ENCODE data around the gene EEF2K. TPM values are rescaled to one million over a fixed set of nuclear protein-coding genes. Genes with fewer than 3 reads are reported as not detected.

The EEF2K gene
- total RNA-seq, 1 donor from 2014 or later, result 22.1 TPM

DNA sequence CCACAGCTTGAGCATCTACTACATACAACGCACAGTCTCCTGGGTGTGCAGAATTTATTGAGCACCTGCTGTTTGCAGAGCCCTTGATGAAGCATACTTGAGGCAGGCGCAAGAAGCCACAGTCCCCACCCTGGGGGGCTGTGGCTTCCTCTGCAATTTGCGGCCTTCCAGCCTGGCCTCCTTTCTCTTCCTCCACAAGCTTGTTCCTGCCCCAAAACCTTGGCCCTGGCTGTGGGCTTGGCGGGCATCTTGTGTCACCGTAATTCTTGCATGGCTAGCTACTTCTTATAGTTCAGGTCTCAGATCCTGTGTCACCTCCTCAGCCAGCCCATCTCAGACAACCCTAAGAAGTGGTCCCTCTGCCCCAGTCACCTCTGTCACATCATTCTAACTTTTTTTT is 47.2 kb downstream of the EEF2K start:
- no peak overlapping the region for H3K27ac Mint-ChIP-seq
- H3K4me3 Mint-ChIP-seq, result no peak overlapping the region
- TF ChIP-seq, protein P1, sequence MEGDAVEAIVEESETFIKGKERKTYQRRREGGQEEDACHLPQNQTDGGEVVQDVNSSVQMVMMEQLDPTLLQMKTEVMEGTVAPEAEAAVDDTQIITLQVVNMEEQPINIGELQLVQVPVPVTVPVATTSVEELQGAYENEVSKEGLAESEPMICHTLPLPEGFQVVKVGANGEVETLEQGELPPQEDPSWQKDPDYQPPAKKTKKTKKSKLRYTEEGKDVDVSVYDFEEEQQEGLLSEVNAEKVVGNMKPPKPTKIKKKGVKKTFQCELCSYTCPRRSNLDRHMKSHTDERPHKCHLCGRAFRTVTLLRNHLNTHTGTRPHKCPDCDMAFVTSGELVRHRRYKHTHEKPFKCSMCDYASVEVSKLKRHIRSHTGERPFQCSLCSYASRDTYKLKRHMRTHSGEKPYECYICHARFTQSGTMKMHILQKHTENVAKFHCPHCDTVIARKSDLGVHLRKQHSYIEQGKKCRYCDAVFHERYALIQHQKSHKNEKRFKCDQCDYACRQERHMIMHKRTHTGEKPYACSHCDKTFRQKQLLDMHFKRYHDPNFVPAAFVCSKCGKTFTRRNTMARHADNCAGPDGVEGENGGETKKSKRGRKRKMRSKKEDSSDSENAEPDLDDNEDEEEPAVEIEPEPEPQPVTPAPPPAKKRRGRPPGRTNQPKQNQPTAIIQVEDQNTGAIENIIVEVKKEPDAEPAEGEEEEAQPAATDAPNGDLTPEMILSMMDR (IDR thresholded peaks at IDR 0.05; ENCODE audit: unreplicated experiment), result no peak
- H3K4me1 Mint-ChIP-seq, result no peaks in the 10 kb centered on the region
- no peak for DNase-seq (ENCODE audit: low spot score in 2 of 2, unreplicated experiment in 2 of 2)
- peaks cover 4% of the 10 kb centered on the region for H3K9me3 Mint-ChIP-seq
- peaks cover 42% of the 10 kb centered on the region for H3K36me3 Mint-ChIP-seq
- no peaks in the 10 kb centered on the region for H3K27me3 Mint-ChIP-seq (ENCODE audit: low read depth)

DNA sequence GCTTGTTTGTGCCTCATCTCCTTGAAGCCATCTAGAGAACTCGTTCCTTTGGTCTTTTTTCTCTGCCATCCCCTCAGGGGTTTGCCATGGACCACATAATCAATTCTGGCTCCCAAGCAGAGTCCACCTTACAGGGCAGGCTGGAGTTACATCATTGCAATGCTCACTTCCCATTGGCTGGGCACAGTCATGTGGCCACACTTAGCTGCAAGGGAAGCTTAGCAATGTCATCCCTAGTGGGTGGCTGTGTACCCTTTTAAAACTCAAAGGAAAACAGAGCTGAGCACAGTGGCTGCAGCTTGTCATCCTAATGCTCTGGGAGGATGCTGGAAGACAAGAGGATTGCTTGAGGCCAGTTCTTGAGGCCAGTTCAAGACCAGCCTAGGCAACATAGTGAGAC is 49.3 kb downstream of the EEF2K start:
- DNase-seq (ENCODE audit: low spot score in 2 of 2, unreplicated experiment in 2 of 2), result no peak
- no peaks in the 10 kb centered on the region for H3K4me1 Mint-ChIP-seq
- peaks cover 4% of the 10 kb centered on the region for H3K9me3 Mint-ChIP-seq
- peaks cover 52% of the 10 kb centered on the region for H3K36me3 Mint-ChIP-seq
- no peaks in the 10 kb centered on the region for H3K27me3 Mint-ChIP-seq (ENCODE audit: low read depth)
- TF ChIP-seq, protein P1 (IDR thresholded peaks at IDR 0.05; ENCODE audit: unreplicated experiment), result no peak
- no peak overlapping the region for H3K4me3 Mint-ChIP-seq
- H3K27ac Mint-ChIP-seq, result no peak overlapping the region

DNA sequence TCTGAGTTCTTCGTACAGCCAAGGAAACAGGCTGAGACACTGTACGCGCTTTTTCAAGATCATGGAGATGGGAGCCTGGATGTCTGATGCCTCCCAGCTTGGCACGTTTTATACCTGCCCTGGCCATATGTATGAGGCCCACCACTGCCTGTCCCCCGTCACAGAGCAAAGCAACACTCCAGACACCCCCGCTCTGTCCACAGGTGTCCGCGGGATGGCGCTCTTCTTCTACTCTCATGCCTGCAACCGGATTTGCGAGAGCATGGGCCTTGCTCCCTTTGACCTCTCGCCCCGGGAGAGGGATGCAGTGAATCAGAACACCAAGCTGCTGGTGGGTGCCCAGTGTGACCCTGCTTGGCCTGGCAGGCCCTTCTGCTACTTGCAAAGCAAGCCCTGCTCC is 51.4 kb downstream of the EEF2K start:
- Mint-ChIP-seq H3K36me3 (peaks cover 53% of the 10 kb centered on the region), H3K4me3 (no peak overlapping the region), H3K27ac (no peak overlapping the region), H3K27me3 (ENCODE audit: low read depth) (no peaks in the 10 kb centered on the region), H3K4me1 (no peaks in the 10 kb centered on the region), H3K9me3 (peaks cover 4% of the 10 kb centered on the region)
- TF ChIP-seq, protein P1 (IDR thresholded peaks at IDR 0.05; ENCODE audit: unreplicated experiment), result no peak
- no peak for DNase-seq (ENCODE audit: low spot score in 2 of 2, unreplicated experiment in 2 of 2)

DNA sequence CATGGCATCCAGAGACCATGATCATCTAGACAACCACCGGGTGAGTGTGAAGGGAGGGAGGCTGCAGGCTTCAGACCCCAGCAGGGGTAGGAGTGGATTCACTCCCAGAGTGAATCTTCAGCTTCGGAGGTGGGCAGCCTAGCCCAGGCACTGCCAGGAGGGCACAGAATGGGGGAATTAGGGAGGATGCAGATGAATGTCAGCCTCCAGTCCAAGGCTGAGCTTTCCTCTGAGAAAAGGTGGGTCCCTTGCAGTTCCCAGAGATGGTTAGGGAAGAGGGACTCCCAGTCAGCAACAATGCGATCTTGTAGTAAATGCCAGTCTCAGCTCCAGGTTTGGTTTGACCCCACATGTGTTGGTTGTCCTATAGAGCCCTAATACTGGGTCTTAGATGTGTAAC is 54.4 kb downstream of the EEF2K start:
- Mint-ChIP-seq H3K36me3 (peaks cover 45% of the 10 kb centered on the region), H3K27ac (no peak overlapping the region), H3K9me3 (no peaks in the 10 kb centered on the region), H3K27me3 (ENCODE audit: low read depth) (no peaks in the 10 kb centered on the region), H3K4me3 (no peak overlapping the region), H3K4me1 (peaks cover 5% of the 10 kb centered on the region)
- no peak for DNase-seq (ENCODE audit: low spot score in 2 of 2, unreplicated experiment in 2 of 2)
- TF ChIP-seq, protein P1 (IDR thresholded peaks at IDR 0.05; ENCODE audit: unreplicated experiment), result no peak

DNA sequence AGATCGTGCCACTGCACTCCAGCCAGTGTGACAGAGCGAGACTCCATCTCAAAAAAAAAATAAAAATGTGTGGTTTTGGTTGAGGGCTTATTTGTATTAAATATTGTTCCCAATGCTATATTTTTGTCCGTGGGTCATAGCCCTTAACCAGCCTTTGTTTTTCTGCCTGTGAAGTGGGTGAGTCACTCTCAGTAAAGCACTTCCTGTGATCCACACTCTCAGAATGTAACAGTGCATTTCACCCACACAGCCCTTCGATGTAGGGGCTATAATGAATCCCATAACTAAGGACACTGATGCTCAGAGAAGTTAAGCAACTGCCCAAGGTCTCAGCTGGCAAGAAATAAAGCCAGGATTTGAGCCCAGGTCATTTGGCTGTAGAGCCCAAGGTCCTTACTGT is 56.4 kb downstream of the EEF2K start:
- H3K27ac Mint-ChIP-seq, result no peak overlapping the region
- DNase-seq (ENCODE audit: low spot score in 2 of 2, unreplicated experiment in 2 of 2), result no peak
- no peaks in the 10 kb centered on the region for H3K9me3 Mint-ChIP-seq
- no peak overlapping the region for H3K4me3 Mint-ChIP-seq
- peaks cover 5% of the 10 kb centered on the region for H3K4me1 Mint-ChIP-seq
- TF ChIP-seq, protein P1 (IDR thresholded peaks at IDR 0.05; ENCODE audit: unreplicated experiment), result no peak
- H3K36me3 Mint-ChIP-seq, result peaks cover 40% of the 10 kb centered on the region
- H3K27me3 Mint-ChIP-seq (ENCODE audit: low read depth), result no peaks in the 10 kb centered on the region

DNA sequence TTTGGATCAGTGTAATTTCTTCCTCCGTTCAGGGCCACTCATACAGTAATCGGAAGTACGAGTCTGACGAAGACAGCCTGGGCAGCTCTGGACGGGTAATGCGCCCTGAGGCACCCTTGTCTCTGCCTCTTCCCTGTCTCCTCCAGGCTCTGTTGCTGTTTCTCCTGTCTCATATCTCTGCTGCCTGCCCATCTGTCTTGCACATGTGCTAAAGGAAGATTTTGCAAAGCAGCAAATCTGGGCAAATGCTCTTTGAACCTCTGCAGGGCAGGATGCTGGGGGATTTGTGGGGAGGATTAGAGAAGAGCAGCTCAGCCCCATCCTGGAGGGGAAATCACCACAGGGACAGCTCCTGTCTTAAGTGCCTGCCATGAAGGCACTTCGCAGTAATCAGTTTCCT is 58.7 kb downstream of the EEF2K start:
- peaks cover 5% of the 10 kb centered on the region for H3K4me1 Mint-ChIP-seq
- peaks cover 24% of the 10 kb centered on the region for H3K36me3 Mint-ChIP-seq
- H3K4me3 Mint-ChIP-seq, result no peak overlapping the region
- DNase-seq (ENCODE audit: low spot score in 2 of 2, unreplicated experiment in 2 of 2), result no peak
- H3K9me3 Mint-ChIP-seq, result no peaks in the 10 kb centered on the region
- TF ChIP-seq, protein P1 (IDR thresholded peaks at IDR 0.05; ENCODE audit: unreplicated experiment), result no peak
- no peak overlapping the region for H3K27ac Mint-ChIP-seq
- no peaks in the 10 kb centered on the region for H3K27me3 Mint-ChIP-seq (ENCODE audit: low read depth)
